HepG2 (cell line): ENCODE measurements around the gene VPS11. TPM values are rescaled to one million over a fixed set of nuclear protein-coding genes. Genes with fewer than 3 reads are reported as not detected.

Experiments used
- ARID2 ChIP-seq: sonication (generic); formaldehyde crosslinking; IDR thresholded peaks from 2 replicates; pipeline ENCODE4 v1.8.1; 2022; ENCODE audit warnings: mild to moderate bottlenecking, missing genetic modification reagents, borderline replicate concordance
- ATRX ChIP-seq: sonication (generic); formaldehyde crosslinking; IDR thresholded peaks from 2 replicates; pipeline ENCODE4 v1.4.0; 2020; ENCODE audit warnings: missing genetic modification reagents, borderline replicate concordance
- ELK4 ChIP-seq: sonication (generic); formaldehyde crosslinking; IDR thresholded peaks from 2 replicates; pipeline ENCODE4 v1.9.0; 2021; ENCODE audit warnings: missing genetic modification reagents, borderline replicate concordance
- ETV6 ChIP-seq: sonication (generic); formaldehyde crosslinking; conservative IDR thresholded peaks from 2 replicates; pipeline ENCODE4 v1.4.0; 2020; ENCODE audit warnings: missing genetic modification reagents
- HES4 ChIP-seq: sonication (generic); formaldehyde crosslinking; IDR thresholded peaks from 2 replicates; pipeline ENCODE4 v1.9.0; 2021; ENCODE audit warnings: mild to moderate bottlenecking, missing genetic modification reagents, borderline replicate concordance
- HOXA3 ChIP-seq: sonication (generic); formaldehyde crosslinking; IDR thresholded peaks from 2 replicates; pipeline ENCODE4 v1.5.0; 2020; ENCODE audit warnings: missing genetic modification reagents
- IKZF4 ChIP-seq: sonication (generic); formaldehyde crosslinking; IDR thresholded peaks from 2 replicates; pipeline ENCODE4 v1.5.1; 2020; ENCODE audit warnings: borderline replicate concordance, mild to moderate bottlenecking, low read depth, missing genetic modification reagents; ENCODE audit errors: not compliant biosample characterization
- NCOA2 ChIP-seq: sonication (generic); formaldehyde crosslinking; IDR thresholded peaks from 2 replicates; pipeline ENCODE4 v1.8.0; 2022; ENCODE audit warnings: inconsistent platforms
- NR3C1 ChIP-seq: sonication (generic); formaldehyde crosslinking; IDR thresholded peaks from 2 replicates; pipeline ENCODE4 v1.4.0; 2020; ENCODE audit warnings: missing genetic modification reagents
- SIX4 ChIP-seq: sonication (generic); formaldehyde crosslinking; IDR thresholded peaks from 2 replicates; pipeline ENCODE4 v1.4.0; 2020; ENCODE audit warnings: missing genetic modification reagents
- TAF1 ChIP-seq: sonication (generic); formaldehyde crosslinking; IDR thresholded peaks from 2 replicates; pipeline ENCODE4 v1.4.0; 2020; ENCODE audit warnings: missing genetic modification reagents
- TFAP4 ChIP-seq: sonication (generic); IDR thresholded peaks from 2 replicates; pipeline ENCODE4 v1.6.1; 2016; ENCODE audit warnings: low read depth, borderline replicate concordance
- THRA ChIP-seq: sonication (generic); formaldehyde crosslinking; IDR thresholded peaks from 2 replicates; pipeline ENCODE4 v1.4.0; 2020; ENCODE audit warnings: missing genetic modification reagents, borderline replicate concordance
- ZBTB21 ChIP-seq: sonication (generic); formaldehyde crosslinking; IDR thresholded peaks from 2 replicates; pipeline ENCODE4 v1.4.0; 2020; ENCODE audit warnings: missing genetic modification reagents
- ZFP91 ChIP-seq: sonication (generic); formaldehyde crosslinking; IDR thresholded peaks from 2 replicates; pipeline ENCODE4 v1.9.0; 2022; ENCODE audit warnings: missing genetic modification reagents, mild to moderate bottlenecking, borderline replicate concordance
- ZNF570 ChIP-seq: sonication (generic); formaldehyde crosslinking; IDR thresholded peaks from 2 replicates; pipeline ENCODE4 v1.4.0; 2020; ENCODE audit warnings: mild to moderate bottlenecking, missing genetic modification reagents, borderline replicate concordance
- ZNF589 ChIP-seq: sonication (generic); formaldehyde crosslinking; conservative IDR thresholded peaks from 2 replicates; pipeline ENCODE4 v1.8.0; 2022; ENCODE audit warnings: mild to moderate bottlenecking, moderate library complexity, missing genetic modification reagents
- ZNF709 ChIP-seq: sonication (generic); formaldehyde crosslinking; IDR thresholded peaks from 2 replicates; pipeline ENCODE4 v1.5.0; 2020; ENCODE audit warnings: mild to moderate bottlenecking, missing genetic modification reagents
- ZNF746 ChIP-seq: sonication (generic); formaldehyde crosslinking; IDR thresholded peaks from 2 replicates; pipeline ENCODE4 v1.8.0; 2022; ENCODE audit warnings: mild to moderate bottlenecking, missing genetic modification reagents
- ZNF773 ChIP-seq: sonication (generic); formaldehyde crosslinking; IDR thresholded peaks from 2 replicates; pipeline ENCODE4 v1.4.0; 2020; ENCODE audit warnings: missing genetic modification reagents, borderline replicate concordance
- ZNF784 ChIP-seq: sonication (generic); formaldehyde crosslinking; IDR thresholded peaks from 2 replicates; pipeline ENCODE4 v1.5.1; 2020; ENCODE audit warnings: missing genetic modification reagents, mild to moderate bottlenecking, borderline replicate concordance
- polyA plus RNA-seq, 8 experiments: library from polyadenylated mRNA; depleted of rRNA in 3 of 8; stranded (reverse) in 7 of 8; unstranded in 1 of 8; fragments of >200 nt; fragmentation: Illumina TruSeq in 4 of 8; extraction: Trizol in 4 of 8; gene quantifications; 2 replicates each; pipeline versions ENCODE4 v1.2.1 to v1.2.3, GENCODE V29; 2011 to 2016; ENCODE audit warnings: low read depth in 4 of 8, missing spikeins in 1 of 8, mixed read lengths in 1 of 8; ENCODE audit not compliant: insufficient read depth in 1 of 8
- total RNA-seq, 5 experiments: library from RNA; depleted of rRNA; stranded (reverse); fragments of >200 nt; fragmentation: Illumina TruSeq; extraction: Trizol; gene quantifications; 2 replicates each; pipeline ENCODE4 v1.2.3, GENCODE V29; 2016; ENCODE audit warnings: low read depth in 1 of 5

The VPS11 gene
- total and polyA plus RNA-seq, 2 of the 13 experiments (the other 11 are each of a cell fraction or from before 2014, with no cell fraction given), result 13.7 to 21.6 TPM

- TF ChIP-seq ZFP91, result peak; percentile 90; the same call in 1 of the 2 replicates
- TF ChIP-seq NCOA2 (CRISPR knock-in tag), result peak; percentile 33; the same call in 1 of the 2 replicates
- peak; percentile 58; the same call in 1 of the 2 replicates for TF ChIP-seq ARID2 (CRISPR knock-in tag)
- no peak for TF ChIP-seq ELK4 (CRISPR knock-in tag)
- TF ChIP-seq ATRX (CRISPR knock-in tag), result no peak
- TF ChIP-seq ZNF709 (CRISPR knock-in tag), result no peak; the same call in 1 of the 2 replicates
- TF ChIP-seq ZNF570 (CRISPR knock-in tag), result no peak
- no peak for TF ChIP-seq IKZF4 (CRISPR knock-in tag)
- no peak for TF ChIP-seq ZNF746 (CRISPR knock-in tag)
- TF ChIP-seq ZNF589, result peak; percentile 47
- no peak for TF ChIP-seq HES4 (CRISPR knock-in tag)
- no peak; the same call in 1 of the 2 replicates for TF ChIP-seq SIX4 (CRISPR knock-in tag)
- TF ChIP-seq NR3C1, result no peak
- peak; percentile 92 for TF ChIP-seq ZNF784 (CRISPR knock-in tag)
- TF ChIP-seq ETV6 (CRISPR knock-in tag), result peak; percentile 84; the same call in 1 of the 2 replicates
- peak; percentile 85 for TF ChIP-seq TAF1 (CRISPR knock-in tag)
- TF ChIP-seq TFAP4, result peak; percentile 45; the same call in 1 of the 2 replicates
- peak; percentile 94 for TF ChIP-seq HOXA3 (CRISPR knock-in tag)
- TF ChIP-seq THRA (CRISPR knock-in tag), result no peak; the same call in 1 of the 2 replicates
- peak; percentile 91 for TF ChIP-seq ZBTB21 (CRISPR knock-in tag)
- no peak for TF ChIP-seq ZNF773 (CRISPR knock-in tag)
Observed at GRCh38 chr11:119018074-119018938, 49.3 kb upstream of the VPS11 start, which contains the start of the genes RPS25 and TRAPPC4 (continued).
